Gastrocnemius medialis (tissue), 4 donors: Measurements from ENCODE around the gene RBPJ.

ENCODE experiments used
- POLR2A ChIP-seq, 2 donors: fragments of 450-650 bp; IDR thresholded peaks; one replicate each; pipeline ENCODE4 v1.6.1; 2017; ENCODE audit warnings: antibody characterized with exemption in 2 of 2, mild to moderate bottlenecking in 2 of 2, moderate library complexity in 2 of 2
- TF ChIP-seq, protein P1 (sequence below), 5 experiments: fragments of 450-650 bp in 3 of 5; fragments of 200-600 bp in 2 of 5; sonication (generic) in 2 of 5; IDR thresholded peaks in 4 of 5; conservative IDR thresholded peaks in 1 of 5; 1 replicate in 4 of 5; 2 replicates in 1 of 5; pipeline ENCODE4 v1.5.1; 2016 to 2019; ENCODE audit warnings: antibody characterized with exemption in 5 of 5, mild to moderate bottlenecking in 3 of 5, moderate library complexity in 3 of 5

DNA sequence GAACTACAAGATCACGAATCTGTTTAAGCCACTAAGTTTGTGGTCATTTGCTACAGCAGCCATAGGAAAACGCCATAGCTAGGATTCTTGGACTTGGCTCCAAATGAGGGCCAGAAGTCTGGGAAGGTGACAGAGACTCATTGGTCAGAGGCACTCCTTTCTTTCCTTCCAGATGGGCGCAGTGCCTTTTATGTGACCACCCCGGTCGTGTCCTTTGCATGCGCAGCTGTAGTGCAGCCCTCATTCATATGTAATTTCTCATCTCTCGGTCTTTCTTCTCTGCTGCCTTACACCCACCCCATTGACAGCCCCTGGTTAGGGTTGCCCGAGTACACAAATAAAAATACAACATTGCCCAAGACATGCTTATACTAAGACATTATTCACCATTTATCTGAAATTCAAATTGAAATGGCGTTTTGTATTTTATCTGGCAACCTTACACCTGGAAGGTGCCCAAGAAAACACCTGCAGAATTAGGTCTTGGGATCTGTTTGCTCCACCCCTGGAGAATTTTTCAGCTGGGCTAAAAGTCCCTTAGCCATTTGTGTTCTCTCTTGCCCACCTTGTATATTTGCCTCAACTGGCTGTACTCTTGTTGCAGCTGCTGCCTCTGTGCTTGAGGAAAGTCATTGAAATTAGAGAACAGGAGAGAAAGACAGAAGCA is 147.6 kb downstream of the RBPJ start:
- TF ChIP-seq, protein P1, sequence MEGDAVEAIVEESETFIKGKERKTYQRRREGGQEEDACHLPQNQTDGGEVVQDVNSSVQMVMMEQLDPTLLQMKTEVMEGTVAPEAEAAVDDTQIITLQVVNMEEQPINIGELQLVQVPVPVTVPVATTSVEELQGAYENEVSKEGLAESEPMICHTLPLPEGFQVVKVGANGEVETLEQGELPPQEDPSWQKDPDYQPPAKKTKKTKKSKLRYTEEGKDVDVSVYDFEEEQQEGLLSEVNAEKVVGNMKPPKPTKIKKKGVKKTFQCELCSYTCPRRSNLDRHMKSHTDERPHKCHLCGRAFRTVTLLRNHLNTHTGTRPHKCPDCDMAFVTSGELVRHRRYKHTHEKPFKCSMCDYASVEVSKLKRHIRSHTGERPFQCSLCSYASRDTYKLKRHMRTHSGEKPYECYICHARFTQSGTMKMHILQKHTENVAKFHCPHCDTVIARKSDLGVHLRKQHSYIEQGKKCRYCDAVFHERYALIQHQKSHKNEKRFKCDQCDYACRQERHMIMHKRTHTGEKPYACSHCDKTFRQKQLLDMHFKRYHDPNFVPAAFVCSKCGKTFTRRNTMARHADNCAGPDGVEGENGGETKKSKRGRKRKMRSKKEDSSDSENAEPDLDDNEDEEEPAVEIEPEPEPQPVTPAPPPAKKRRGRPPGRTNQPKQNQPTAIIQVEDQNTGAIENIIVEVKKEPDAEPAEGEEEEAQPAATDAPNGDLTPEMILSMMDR (IDR thresholded peaks at IDR 0.05 in 4 of 5, conservative IDR thresholded peaks at IDR 0.05 in 1 of 5), result no peak
- no peak for TF ChIP-seq POLR2A (IDR thresholded peaks at IDR 0.05)
